Stimulated activated CD8-positive, alpha-beta memory T cell treated with anti-CD3 and anti-CD28 coated beads, Interleukin-7, amount 100 ng/mL, for 48 hours (primary cell): ENCODE measurements around the gene PITPNC1.
"Not testable (repeated sequence)": the region's sequence is repeated elsewhere in the genome, so short reads cannot be mapped to it uniquely, and the experiment has no call there.

ENCODE experiments used
- DNase-seq, 2 donors: peaks; one replicate each; pipeline ENCODE4 v3.0.0-alpha.2; 2020; ENCODE audit warnings: low read depth in 1 of 2; ENCODE audit errors: extremely low read depth in 1 of 2

Gene PITPNC1

DNA sequence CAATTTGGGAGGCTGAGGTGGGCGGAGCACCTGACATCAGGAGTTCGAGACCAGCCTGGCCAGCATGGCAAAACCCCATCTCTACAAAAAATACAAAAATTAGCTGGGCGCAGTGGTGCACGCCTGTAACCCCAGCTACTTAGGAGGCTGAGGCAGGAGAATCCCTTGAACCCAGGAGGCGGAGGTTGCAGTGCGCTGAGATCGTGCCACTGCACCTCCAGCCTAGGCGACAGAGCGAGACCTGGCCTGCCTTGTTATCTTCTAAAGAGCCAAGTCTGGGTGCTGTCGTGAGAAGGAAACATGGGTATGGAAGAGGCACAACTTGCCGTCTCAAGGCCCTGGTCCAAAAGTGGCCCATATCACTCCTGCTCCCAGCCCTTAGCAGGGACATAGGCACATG is 103.9 kb downstream of the PITPNC1 start:
- DNase-seq = not testable (repeated sequence)

DNA sequence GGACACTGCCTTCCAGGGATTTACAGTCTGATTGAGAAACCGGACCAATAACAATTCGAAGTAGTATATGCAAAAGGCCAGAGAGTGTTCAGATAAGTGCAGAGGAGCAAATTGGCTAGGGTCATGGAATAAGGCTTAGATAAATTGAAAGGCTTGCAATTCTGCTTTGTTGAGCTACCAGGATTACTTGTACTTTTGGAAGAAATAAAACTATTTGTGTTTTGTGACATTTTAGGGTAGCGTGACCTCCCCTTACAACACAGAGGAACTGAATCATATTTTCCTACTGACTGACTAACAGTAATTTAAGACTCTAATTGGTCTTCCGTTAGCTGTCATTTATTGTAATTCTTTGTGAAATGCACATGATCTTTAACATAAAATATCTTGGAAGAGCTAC is 104.7 kb downstream of the PITPNC1 start:
- DNase-seq = no peak

DNA sequence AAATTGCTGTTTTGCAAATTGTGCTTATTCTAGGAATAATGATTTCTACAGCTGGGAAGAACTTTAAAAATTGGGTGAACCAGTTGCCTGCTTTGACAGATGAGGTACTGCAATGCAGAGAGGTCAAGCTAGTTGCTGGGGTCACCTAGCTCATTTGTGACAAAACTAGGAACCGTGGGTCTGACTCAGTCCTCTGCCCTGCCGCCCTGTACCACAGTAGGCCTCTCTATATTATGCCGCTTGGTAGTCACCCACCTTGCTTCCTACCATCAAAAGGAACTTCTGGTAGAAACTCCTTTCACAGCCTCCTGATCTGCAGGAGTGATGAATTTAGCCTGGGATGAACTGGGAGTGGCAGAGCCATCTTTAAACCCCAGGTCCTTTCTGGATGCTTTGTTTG is 105.7 kb downstream of the PITPNC1 start:
- no peak for DNase-seq

DNA sequence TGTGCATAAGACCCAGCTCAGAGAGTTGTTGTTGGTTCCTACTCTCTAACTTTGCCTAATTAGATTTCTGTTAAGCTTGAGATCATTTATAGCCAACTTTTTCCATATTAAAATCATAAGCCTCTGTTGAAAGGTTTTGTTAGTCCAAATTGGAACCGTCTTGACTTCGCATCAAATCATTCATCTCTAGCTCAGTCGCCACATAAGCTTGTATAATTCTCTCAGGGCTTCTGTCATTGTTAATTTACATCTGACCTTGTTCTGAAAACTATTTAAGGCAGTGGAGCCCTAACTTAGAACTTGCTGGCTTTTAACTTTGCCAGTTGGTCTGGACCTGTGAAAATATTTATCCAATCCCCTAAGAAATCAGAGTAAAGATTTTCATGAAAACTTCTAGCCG is 107.2 kb downstream of the PITPNC1 start:
- no peak for DNase-seq

DNA sequence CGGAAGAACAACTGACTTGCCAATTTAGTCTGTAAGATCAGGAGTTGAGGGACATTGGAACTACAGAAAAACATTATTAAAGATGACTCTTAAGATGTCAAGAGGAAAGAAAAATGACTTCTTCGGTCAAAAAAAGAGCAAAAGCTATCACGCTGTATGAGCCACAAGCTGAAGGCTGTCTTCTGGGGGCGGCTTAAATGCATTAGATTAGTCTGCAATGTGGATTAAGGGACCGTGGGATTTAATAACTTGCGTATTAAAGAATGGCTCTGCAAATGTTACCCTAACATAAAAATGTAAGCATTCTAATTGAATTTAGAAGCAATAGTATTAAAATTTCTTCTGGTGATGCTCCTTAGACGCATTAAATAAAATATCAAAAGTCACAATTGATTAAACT is 108.6 kb downstream of the PITPNC1 start:
- DNase-seq = no peak

DNA sequence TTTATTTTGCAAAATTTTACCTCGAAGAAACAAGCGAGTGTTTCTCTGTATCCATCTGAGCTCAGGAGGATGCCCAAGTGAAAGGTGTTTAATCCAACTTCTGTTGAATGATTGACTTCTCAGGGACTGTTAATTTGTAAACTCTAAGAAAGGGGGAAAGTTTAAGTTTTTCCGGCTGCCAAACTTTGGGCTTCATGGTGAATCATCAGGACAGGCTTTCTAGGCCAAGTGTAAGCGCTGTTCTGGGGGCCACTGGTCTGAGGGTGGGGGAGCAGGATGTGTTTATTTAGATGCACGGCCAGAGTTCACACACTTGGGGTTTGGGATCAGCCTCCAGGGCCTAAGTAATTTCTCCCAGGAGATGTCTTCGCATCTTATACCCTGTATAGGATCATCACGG is 110.4 kb downstream of the PITPNC1 start:
- DNase-seq = no peak

DNA sequence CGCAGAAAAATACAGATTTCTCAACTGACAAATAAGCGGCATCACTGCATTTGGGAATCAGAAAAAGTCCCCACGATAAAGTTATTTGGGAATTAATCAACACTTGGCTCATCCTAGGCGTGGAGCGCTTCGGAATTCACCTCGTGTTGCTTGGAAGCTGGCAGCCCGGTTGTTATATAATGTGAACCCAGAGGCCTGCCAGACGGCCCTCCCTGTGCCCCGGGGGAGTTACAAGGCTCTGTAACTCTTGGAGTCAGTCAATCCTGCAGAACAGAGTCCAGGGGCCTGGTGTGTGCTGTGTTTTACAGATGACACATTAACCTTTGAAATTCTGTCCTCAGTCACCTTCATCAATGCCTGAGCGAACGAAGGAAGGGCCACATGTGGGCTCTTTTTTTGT is 111.1 kb downstream of the PITPNC1 start:
- DNase-seq = no peak

DNA sequence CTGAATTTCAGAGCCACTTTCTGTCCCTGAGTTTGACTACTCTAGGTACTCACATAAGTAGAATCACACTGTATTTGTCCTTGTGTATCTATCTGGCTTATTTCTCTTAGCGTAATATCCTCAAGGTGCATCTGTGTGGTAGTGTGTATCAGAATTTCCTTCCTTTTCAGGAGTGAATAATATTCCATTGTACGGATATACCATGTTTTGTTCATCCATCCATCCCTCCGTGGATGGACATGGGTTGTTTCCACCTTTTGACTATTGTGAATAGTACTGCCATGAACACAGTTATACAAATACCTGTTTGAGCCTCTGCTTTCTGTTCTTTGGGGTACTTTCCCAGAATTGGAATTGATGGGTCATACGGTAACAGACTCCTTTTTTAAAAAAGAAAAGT is 111.7 kb downstream of the PITPNC1 start:
- no peak for DNase-seq

DNA sequence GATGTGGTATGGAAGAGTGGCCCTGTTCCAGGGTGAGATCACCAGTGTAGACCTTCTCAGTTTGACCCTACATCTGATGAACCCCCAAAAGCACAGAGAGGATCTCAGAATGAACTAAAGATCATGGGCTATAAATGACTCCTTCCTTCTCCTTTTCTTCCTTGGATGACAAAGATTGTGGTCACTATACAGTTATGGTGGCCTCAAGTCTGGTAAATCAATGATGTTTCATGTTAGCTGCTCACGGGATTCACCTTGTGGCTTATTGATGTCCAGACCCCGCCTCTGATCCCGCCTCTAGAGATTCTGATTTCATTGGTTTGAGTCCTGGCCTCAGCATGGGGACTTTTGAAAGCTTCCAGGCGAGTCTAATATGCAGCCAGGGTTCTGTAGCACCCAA is 112.2 kb downstream of the PITPNC1 start:
- no peak for DNase-seq

DNA sequence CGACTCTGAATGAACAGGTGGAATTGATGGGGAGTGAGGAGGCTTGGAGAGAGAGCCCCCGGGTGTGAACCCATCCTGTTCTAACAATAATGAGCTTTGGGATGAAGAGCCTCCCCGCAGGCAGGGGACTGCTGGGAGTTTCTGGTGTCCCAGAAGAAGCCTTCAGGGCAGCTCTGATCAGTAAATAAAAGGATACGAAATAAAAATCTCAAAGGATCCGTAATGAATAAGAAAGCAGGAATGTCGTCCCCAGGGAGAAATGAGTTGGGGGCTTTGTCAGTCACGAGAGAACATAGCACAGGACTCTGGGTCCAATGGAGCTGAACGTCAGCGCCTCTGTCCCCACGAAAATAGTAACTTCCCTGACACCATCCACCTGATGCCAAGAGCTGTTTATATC is 113.4 kb downstream of the PITPNC1 start:
- DNase-seq = no peak

DNA sequence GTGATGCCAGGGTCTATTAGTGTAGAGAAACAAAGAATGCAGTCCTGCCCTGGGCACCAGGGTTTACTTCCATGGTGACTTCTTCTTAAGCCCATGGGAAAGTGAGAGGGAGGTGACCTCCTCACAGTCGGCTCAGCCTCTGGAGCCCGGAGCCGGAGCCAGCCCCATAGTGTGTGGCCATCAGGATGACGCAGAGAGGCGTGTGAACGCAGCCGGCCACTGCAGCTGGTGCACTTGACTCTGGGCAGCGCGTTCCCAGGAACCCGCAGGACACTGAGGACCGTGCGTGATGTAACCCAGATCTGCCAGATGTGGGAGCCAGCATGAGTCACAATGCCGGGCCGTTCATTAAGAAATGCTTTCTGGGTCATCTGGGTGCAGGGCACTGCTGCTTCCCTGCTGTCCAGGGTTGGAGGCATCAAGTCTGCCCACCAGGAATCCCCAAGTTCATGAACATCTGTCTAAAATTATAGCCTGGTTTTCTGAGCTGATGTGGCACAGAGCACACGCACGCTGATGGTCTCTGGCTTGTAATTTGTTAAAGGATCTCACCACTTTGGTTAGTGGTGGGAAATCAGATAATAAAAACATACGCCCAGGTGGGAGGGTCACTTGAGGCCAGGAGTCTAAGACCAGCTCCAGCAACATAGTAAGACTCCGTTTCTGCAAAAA is 114.1 kb downstream of the PITPNC1 start:
- no peak for DNase-seq

DNA sequence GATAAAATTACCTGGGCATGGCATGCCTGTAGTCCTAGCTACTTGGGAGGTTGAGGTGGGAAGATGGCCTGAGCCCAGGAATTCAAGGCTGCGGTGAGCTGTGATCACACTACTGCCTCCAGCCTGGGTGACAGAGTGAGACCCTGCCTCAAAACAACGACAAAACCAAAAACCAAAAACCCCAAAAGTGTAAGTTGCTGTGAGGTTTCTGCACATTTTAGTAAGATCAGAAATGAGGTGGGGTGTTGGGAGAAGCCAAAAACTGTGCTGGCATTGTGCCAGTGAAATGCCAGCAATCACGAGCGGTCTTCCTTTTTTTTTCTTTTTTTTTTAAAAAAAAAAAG is 114.6 kb downstream of the PITPNC1 start:
- DNase-seq = no peak

DNA sequence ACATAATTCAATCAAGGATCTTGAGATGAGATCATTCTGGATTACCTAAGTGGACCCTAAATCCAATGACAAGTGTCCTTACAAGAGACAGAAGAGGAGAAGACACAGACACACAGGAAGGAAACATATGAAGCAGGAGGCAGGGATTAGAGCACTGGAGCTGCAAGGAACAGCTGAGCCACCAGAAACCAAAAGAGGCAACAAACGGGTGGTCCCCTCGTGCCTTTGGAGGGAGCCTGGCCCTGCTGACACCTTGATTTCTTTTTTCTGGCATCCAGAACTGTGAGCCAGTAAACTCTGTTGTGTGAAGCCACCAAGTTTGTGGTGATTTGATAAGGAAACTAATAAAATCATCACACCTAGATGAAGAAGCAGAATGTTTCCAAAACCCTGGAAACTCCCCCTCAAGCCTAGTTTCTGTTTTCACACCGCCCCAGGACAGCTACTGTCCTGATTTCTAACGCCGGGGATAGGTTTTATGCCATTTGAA is 115.2 kb downstream of the PITPNC1 start:
- no peak for DNase-seq

DNA sequence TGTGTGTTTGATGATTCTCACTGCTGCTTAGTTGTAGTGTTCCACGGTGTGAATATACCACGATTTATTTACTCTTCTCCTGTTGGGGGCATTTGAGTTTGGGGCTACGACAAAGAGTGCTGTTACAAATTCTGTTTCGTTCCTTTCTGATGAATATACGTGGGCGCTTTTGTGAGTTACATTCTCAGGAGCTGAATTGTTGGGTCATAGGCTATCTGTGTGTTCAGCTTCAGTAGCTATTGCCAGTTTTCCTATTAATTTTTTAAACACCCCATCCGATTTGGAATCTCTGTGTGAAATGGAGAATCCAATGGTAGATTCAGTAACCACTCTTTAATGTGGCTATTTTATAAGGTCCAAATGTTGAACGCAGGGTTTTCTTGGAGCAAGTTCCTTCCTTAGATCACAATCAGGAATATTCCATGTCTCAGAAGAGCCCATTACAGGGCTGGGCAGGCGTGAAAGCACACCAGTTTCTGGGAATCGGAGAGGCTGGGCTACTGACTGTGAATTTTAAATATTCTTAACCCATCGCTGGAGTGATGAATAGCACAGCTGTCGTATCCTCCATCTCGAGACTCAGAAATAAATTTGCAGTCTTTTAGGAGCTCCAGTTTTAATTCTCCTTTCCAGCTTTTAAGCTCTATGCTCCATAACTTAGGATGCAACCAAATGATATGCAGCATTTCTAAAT is 115.9 kb downstream of the PITPNC1 start:
- DNase-seq = no peak

DNA sequence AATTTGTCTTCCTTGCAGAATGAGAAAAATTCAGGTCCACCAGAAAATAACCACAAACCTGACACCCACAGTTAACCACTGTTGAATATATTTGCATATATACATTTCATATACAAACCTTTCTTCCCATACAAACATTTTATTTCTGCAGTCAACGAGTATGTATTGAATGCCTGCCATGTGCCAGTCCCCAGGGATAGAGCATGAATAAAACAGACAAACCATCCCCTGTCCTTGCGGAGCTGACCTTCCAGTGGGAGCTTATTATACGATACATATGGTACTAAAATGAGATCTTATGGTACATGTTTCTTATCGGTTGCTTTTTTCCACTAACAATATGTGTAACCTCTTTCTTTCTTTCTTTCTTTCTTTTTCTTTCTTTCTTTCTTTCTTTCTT is 116.7 kb downstream of the PITPNC1 start:
- no peak for DNase-seq

DNA sequence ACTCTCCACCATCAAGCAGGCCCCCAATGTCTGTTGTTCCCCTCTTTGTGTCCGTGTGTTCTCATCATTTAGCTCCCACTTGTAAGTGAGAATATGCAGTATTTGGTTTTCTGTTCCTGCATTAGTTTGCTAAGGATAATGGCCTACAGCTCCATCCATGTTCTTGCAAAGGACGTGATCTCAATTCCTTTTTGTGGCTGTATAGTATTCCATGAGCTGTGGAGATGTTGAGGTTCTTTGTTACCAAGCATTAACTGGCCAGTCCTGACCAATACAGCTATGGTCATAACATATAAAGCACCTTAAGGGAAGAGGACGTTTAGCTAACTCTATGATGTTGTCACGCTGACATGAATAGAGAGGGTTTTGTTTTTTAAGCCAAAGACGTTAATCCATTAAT is 118.5 kb downstream of the PITPNC1 start:
- DNase-seq = not testable (repeated sequence)

DNA sequence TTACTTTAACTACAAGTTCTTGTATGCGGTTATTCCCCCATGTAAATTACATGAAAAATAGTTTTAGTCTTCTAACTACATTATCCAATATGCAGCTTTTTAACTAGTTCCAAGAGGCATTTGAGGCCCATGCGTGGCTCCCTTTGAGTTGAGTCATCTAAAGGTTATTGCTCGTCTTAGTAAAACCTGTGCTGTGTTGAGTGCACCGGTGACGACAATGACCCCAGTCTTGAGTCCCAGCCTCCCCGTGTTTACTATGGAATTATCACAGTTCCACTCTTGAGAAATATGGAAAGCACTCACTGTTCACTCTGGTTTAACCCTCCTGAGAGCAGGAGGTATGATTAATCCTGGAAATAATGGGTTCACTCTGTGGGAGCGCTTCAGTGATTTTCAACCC is 119.2 kb downstream of the PITPNC1 start:
- no peak for DNase-seq

DNA sequence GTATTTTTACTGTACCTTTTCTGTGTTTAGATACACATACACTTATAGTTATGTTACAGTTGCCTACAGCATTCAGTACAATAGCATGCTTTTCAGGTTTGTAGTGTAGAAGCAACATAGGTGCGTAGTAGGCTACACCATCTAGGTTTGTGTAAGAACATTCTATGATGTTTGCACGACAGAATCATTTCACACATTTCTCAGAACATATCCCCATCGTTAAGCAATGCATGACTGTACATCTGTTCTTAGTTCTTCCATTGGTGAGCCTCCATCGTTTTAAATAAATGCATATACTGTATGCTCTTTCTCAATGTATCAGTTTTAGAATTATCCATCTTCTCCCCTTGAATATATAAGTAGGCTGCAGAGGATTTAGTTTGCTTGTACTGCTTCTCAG is 122.6 kb downstream of the PITPNC1 start:
- no peak for DNase-seq

DNA sequence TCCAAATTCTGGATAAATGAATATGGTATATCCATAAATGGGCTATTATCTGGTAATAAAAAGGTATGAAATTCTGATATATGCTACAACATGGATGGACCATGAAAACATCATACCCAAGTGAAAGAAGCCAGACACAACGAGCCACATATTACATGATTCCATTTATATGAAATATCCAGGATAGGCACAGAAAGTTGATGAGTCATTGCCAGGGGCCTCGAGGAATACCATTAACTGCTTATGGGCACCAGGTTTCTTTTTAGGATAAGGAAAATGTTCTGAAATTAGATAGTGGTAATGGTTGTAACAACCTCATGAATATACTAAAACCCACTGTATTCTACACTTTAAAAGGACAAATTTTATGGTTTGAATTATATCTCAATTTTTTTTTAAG is 123.2 kb downstream of the PITPNC1 start:
- no peak for DNase-seq

DNA sequence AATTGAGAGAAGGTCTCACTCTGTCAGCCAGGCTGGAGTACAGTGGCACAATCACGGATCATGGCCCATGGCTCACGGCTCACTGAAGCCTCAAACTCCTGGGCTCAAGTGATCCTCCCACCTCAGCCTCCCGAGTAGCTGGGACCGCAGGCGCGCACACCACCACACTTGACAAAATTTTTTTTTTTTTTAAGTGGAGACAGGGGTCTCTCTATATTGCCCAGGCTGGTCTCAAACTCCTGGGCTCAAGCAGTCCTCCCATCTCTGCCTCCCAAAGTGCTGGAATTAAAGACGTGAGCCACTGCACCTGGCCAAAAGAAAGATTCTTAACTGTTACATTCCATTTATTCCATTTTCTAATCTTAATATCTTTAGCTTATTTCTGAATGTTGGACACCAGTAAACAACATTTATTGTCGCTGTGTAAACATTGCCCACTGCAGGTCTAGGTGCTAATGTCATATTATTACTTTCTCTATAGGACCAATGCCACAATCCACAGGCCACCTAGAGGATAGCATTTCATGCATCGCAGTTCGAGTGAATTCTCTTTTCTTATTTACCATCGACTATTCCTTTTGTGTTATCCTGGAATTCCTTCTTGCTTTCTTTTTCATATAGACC is 123.7 kb downstream of the PITPNC1 start:
- DNase-seq = no peak

DNA sequence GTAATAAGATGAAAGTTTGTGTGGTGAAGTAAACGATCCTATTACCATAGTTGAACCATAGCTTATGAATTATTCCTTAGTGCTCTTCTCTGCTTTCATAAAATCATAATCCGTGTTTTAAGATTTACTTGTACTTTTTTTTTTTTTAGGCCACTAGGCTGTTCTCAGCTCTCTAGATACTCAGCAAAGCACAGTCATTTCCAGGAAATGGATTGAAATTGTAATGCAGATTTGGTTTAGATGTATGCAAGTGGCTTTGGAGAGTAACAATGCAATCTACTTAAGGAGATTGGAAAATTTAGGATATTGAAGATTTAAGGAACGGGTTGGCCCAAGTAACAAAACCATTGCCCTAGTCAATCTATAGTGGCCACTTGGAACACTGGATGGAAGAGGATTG is 125.1 kb downstream of the PITPNC1 start:
- DNase-seq = no peak

DNA sequence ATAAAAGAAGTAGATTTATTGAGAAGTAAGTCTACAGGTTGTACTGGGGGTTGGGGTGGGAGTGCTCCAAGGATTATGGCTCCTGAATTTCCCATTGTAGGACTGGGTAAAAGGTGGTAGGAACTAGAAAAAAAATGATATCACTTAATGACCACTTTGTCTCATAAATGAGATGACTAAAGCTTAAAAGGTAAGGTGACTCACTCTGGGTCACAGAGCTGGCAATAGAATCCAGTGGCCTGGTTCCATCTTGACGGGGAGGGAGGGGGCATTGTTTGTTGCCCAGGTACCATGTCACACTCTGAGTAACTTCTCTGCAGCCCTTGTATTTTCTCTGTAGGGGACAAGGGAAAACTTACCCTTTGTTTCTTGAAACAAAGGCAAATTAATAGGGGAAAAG is 126.1 kb downstream of the PITPNC1 start:
- peak in 1 of 2 donors; percentile 27 for DNase-seq
